Astrocyte of the spinal cord (primary cell): ENCODE measurements around the gene FTL.
A peak's percentile ranks its signal among the peaks of the same experiment; 100 is the strongest.

Experiments used
- DNase-seq: peaks from one replicate; pipeline ENCODE4 v3.0.0; 2011; ENCODE audit warnings: low read depth, low spot score
- H3K4me3 ChIP-seq: 2 replicates; pipeline ENCODE4 v1.5.1; 2011; ENCODE audit warnings: low read depth, mild to moderate bottlenecking, low read length, moderate library complexity
- in situ Hi-C: cut with HindIII; loops from 2 replicates; pipeline ENCODE4 v1.10.0; 2017; ENCODE audit warnings: low sequenced_read_pairs
- TF ChIP-seq, protein P1 (sequence below): IDR thresholded peaks from 2 replicates; pipeline ENCODE4 v1.5.1; 2012; ENCODE audit warnings: low read depth, mild to moderate bottlenecking, low read length, inconsistent platforms

The FTL gene

DNA sequence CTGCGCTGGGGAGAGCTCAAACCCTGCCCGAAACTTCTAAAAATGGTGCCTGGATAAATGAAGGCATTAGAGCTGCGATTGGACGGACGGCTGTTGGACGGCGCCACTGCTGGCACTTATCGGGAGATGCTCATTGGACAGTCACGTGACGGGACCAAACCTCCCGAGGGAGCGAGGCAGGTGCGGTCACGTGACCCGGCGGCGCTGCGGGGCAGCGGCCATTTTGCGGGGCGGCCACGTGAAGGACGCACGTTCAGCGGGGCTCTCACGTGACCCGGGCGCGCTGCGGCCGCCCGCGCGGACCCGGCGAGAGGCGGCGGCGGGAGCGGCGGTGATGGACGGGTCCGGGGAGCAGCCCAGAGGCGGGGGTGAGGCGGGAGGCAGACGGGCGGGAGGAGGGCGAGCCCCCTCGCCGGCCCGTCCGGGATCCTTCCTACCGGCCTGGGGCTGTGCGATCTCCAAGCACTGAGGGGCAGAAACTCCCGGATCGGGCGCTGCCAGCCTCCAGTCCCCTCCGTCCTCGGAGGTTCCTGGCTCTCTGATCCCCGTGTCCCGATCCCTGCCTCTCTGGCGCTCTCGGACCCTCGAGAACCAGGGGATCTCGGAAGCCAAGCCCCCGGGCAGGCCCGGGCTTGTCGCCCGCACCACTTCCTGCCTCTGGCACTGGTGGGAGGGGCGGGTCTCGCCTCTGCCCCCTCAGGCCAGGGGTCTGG, 10.4 kb upstream of the FTL start, which contains the start of gene BAX:
BAX (plus strand) TSS at position 281 of the 713 bp plus-strand sequence; CDS start at position 335, 54 bp downstream.
- H3K4me3 ChIP-seq, result peak within 1 kb of the TSS; percentile 99
- TF ChIP-seq, protein P1, sequence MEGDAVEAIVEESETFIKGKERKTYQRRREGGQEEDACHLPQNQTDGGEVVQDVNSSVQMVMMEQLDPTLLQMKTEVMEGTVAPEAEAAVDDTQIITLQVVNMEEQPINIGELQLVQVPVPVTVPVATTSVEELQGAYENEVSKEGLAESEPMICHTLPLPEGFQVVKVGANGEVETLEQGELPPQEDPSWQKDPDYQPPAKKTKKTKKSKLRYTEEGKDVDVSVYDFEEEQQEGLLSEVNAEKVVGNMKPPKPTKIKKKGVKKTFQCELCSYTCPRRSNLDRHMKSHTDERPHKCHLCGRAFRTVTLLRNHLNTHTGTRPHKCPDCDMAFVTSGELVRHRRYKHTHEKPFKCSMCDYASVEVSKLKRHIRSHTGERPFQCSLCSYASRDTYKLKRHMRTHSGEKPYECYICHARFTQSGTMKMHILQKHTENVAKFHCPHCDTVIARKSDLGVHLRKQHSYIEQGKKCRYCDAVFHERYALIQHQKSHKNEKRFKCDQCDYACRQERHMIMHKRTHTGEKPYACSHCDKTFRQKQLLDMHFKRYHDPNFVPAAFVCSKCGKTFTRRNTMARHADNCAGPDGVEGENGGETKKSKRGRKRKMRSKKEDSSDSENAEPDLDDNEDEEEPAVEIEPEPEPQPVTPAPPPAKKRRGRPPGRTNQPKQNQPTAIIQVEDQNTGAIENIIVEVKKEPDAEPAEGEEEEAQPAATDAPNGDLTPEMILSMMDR, result no peak
- in situ Hi-C loops, result no loop called here
- peak; percentile 97 for DNase-seq

- TF ChIP-seq, protein P1, result no peak
- peak overlapping the region; percentile 99 for H3K4me3 ChIP-seq
- in situ Hi-C loops, result no loop called here
- no peak for DNase-seq
These were observed 9.7 kb upstream of the FTL start for GRCh38 chr19:48955308-48955958.

DNA sequence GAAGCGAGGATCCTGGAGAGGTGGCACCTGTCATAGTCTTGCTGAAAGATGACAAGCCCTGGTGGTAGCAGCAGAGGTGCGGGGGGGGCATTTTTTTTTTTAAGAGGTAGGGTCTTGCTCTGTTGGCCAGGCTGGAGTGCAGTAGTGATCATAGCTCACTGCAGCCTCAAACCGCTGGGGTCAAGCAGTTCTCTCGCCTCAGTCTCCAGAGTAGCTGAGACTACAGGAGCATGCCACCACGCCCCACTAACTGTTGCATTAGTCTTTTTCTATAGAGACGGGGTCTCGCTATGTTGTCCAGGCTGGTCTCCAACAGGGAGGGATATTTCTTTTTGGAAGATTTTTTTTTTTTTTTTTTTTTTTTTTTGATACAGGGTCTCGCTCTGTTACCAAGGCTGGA, 7.1 kb upstream of the FTL start:
- no peak for DNase-seq
- in situ Hi-C loops, result no loop called here
- H3K4me3 ChIP-seq, result no peak overlapping the region
- TF ChIP-seq, protein P1, result no peak

DNA sequence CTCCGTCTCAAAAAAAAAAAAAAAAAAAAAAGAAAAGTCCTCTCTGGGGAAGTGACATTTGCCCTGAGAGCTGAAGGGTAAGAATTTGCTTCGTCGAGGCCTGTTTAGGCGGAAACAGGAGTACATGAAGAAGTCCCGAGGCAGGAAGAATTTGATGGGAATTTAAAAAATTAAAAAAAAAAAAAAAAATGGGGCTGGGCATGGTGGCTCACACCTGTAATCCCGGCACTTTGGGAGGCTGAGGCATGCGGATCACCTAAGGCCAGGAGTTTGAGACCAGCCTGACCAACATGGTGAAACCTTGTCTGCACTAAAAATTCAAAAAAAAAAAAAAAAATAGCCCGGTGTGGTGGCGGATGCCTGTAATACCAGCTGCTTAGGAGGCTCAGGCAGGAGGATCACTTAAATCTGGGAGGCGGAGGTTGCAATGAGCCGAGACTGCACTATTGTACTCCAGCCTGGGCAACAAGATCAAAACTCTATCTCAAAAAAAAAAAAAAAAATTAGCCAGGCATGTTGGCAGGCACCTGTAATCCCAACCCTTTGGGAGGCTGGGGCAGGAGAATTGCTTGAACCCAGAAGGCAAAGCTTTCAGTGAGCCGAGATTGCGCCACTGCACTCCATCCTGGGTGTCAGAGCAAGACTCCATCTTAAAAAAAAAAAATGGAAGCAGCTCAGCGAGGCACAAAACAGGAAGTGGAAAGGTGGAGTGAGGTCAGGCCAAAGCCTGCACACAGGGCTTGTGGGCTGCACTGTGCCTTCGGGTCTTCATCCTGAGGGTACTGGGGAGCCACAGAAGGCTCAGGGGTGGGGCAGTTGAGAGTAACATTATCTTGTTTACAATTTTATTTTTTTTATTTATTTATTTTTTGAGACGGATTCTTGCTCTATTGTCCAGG, 5.5 kb upstream of the FTL start:
- in situ Hi-C loops, result no loop called here
- H3K4me3 ChIP-seq, result no peak overlapping the region
- TF ChIP-seq, protein P1, result no peak
- no peak for DNase-seq

- DNase-seq, result no peak
- no peak overlapping the region for H3K4me3 ChIP-seq
- in situ Hi-C loops, result no loop called here
- TF ChIP-seq, protein P1, result no peak
These were observed 4.0 kb upstream of the FTL start for GRCh38 chr19:48961051-48961649.

DNA sequence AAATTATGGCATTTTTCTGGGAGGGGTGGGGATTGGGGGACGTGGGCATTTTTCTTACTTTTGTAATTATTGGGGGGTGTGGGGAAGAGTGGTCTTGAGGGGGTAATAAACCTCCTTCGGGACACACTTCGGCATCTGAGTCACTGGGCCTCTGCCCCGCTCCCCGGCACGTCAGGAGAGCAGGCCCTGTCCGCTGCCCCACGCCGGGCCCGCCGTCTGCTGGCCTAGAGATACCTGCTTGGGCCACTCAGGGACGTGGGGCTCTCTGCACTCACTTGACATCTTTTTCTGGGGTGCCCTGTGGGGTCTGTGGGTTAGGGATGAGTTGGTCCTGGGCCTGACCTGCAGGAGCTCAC, 3.5 kb upstream of the FTL start:
- in situ Hi-C loops, result no loop called here
- H3K4me3 ChIP-seq, result no peak overlapping the region
- TF ChIP-seq, protein P1, result no peak
- DNase-seq, result no peak
